Measurements from ENCODE around the gene MRGPRG.

MRGPRG gene

GRCh38 chr11:3174387-3174786 is 44.2 kb downstream of the MRGPRG start:
- no peak for TF ChIP-seq CTCF (IDR thresholded peaks at IDR 0.05; ENCODE audit: unreplicated experiment in 3 of 3)
- H3K9me3 Mint-ChIP-seq = peaks cover 14% of the 10 kb centered on the region
- peaks cover 10% of the 10 kb centered on the region for H3K4me1 Mint-ChIP-seq
- no peak overlapping the region for H3K27ac Mint-ChIP-seq
- no peak overlapping the region for H3K4me3 Mint-ChIP-seq
- H3K27me3 Mint-ChIP-seq (ENCODE audit: low read depth) = peaks cover 24% of the 10 kb centered on the region
- no peaks in the 10 kb centered on the region for H3K36me3 Mint-ChIP-seq (ENCODE audit: low read depth)

- peaks cover 28% of the 10 kb centered on the region for H3K27me3 Mint-ChIP-seq (ENCODE audit: low read depth)
- no peaks in the 10 kb centered on the region for H3K36me3 Mint-ChIP-seq (ENCODE audit: low read depth)
- peaks cover 15% of the 10 kb centered on the region for H3K4me1 Mint-ChIP-seq
- no peak overlapping the region for H3K27ac Mint-ChIP-seq
- no peak overlapping the region for H3K4me3 Mint-ChIP-seq
- TF ChIP-seq CTCF (IDR thresholded peaks at IDR 0.05; ENCODE audit: unreplicated experiment in 3 of 3) = no peak
- peaks cover 14% of the 10 kb centered on the region for H3K9me3 Mint-ChIP-seq
These were observed 44.8 kb downstream of the MRGPRG start for GRCh38 chr11:3173795-3174194.

- Mint-ChIP-seq H3K36me3 (ENCODE audit: low read depth) (no peaks in the 10 kb centered on the region), H3K4me3 (no peak overlapping the region), H3K27me3 (ENCODE audit: low read depth) (peaks cover 28% of the 10 kb centered on the region), H3K27ac (no peak overlapping the region), H3K4me1 (peaks cover 15% of the 10 kb centered on the region), H3K9me3 (peaks cover 10% of the 10 kb centered on the region)
- TF ChIP-seq CTCF (IDR thresholded peaks at IDR 0.05; ENCODE audit: unreplicated experiment in 3 of 3) = no peak
These were observed 46.6 kb downstream of the MRGPRG start for GRCh38 chr11:3171931-3172560.

- Mint-ChIP-seq H3K9me3 (peaks cover 7% of the 10 kb centered on the region), H3K27me3 (ENCODE audit: low read depth) (peaks cover 28% of the 10 kb centered on the region), H3K4me3 (no peak overlapping the region), H3K27ac (no peak overlapping the region), H3K36me3 (ENCODE audit: low read depth) (no peaks in the 10 kb centered on the region), H3K4me1 (peaks cover 19% of the 10 kb centered on the region)
- no peak for TF ChIP-seq CTCF (IDR thresholded peaks at IDR 0.05; ENCODE audit: unreplicated experiment in 3 of 3)
These were observed 47.6 kb downstream of the MRGPRG start for GRCh38 chr11:3170756-3171650.

- Mint-ChIP-seq H3K27me3 (ENCODE audit: low read depth) (peaks cover 28% of the 10 kb centered on the region), H3K36me3 (ENCODE audit: low read depth) (no peaks in the 10 kb centered on the region), H3K4me3 (peak overlapping the region; percentile 57 to 76 (median 72)), H3K4me1 (peaks cover 25% of the 10 kb centered on the region), H3K27ac (peak overlapping the region in 2 of 3 experiments; percentile 6 to 88), H3K9me3 (no peaks in the 10 kb centered on the region)
- no peak for TF ChIP-seq CTCF (IDR thresholded peaks at IDR 0.05; ENCODE audit: unreplicated experiment in 3 of 3)
These were observed 48.4 kb downstream of the MRGPRG start for GRCh38 chr11:3170044-3170755.

All from nephron (organoid).